HCT116 (cell line): ENCODE measurements around the gene MTPN. TPM values are rescaled to one million over a fixed set of nuclear protein-coding genes. Genes with fewer than 3 reads are reported as not detected.

Source experiments
- ATAC-seq: fragments of 200-7000 bp; cut with Tn5 transposase; 2 replicates; pipeline ENCODE4 v1.9.1; 2020; ENCODE audit warnings: mild to moderate bottlenecking, moderate library complexity
- BruUV-seq: library from RNA; stranded (reverse); fragments of 400-500 nt; replicated peaks from 2 replicates; lab custom pipeline; 2021; lab: Mats Ljungman, UMichigan
- CTCF ChIA-PET: fragments of 300-600 bp; sonication (Branson Sonifier 250); formaldehyde crosslinking; loops from one replicate; lab custom pipeline; 2021; ENCODE audit warnings: antibody characterized with exemption; lab: Charles Lee
- POLR2A ChIA-PET: fragments of 300-600, 350-600 bp; sonication (Branson Sonifier 250); formaldehyde crosslinking; loops from one replicate; lab custom pipeline; 2021; ENCODE audit warnings: antibody characterized with exemption; lab: Charles Lee
- RAD21 ChIA-PET, 2 experiments: fragments of 300-600 bp; sonication (Branson Sonifier 250); formaldehyde crosslinking; loops; one replicate each; lab custom pipeline; 2023; ENCODE audit warnings: low total read pairs in 2 of 2; ENCODE audit not compliant: uncharacterized antibody in 2 of 2, unreplicated experiment in 2 of 2, low non-redundant PET in 1 of 2; lab: Charles Lee
- DNase-seq: peaks from one replicate; pipeline ENCODE4 v3.0.0-alpha.2; 2010; ENCODE audit warnings: low read depth, low spot score
- H2AFZ ChIP-seq: fragments of 200-600 bp; shearing (Covaris generic), sonication (generic); 2 replicates; pipeline ENCODE4 v1.6.1; 2017; ENCODE audit warnings: low read depth, mixed run types, mixed read lengths, antibody characterized with exemption, low read length; ENCODE audit not compliant: poor library complexity, severe bottlenecking
- H3K27ac ChIP-seq: 2 replicates; pipeline ENCODE4 v1.5.1; 2012; ENCODE audit warnings: low read depth, low read length
- H3K27me3 ChIP-seq: fragments of 200-600 bp; sonication (generic); 2 replicates; pipeline ENCODE4 v1.6.1; 2016; ENCODE audit warnings: mixed run types, low read length, mixed read lengths; ENCODE audit not compliant: insufficient read depth
- H3K36me3 ChIP-seq, 2 experiments: fragments of 200-500 bp in 1 of 2; fragments of 200-600 bp in 1 of 2; sonication (Bioruptor generic) in 1 of 2; sonication (generic) in 1 of 2; 2 replicates each; pipeline versions ENCODE4 v1.5.1 to v1.6.1; 2014 to 2016; ENCODE audit warnings: low read length in 2 of 2, inconsistent platforms in 1 of 2, mixed read lengths in 1 of 2, mixed run types in 1 of 2; ENCODE audit not compliant: insufficient read depth in 2 of 2, control insufficient read depth in 1 of 2
- H3K4me1 ChIP-seq, 2 experiments: fragments of 200-600 bp in 1 of 2; sonication (generic) in 1 of 2; 2 replicates each; pipeline versions ENCODE4 v1.5.1 to v1.6.1; 2012 to 2017; ENCODE audit warnings: low read length in 2 of 2, inconsistent platforms in 1 of 2, mild to moderate bottlenecking in 1 of 2, mixed read lengths in 1 of 2, mixed run types in 1 of 2, moderate library complexity in 1 of 2; ENCODE audit not compliant: insufficient read depth in 2 of 2, control insufficient read depth in 1 of 2
- H3K4me2 ChIP-seq: fragments of 200-600 bp; sonication (generic); 2 replicates; pipeline ENCODE4 v1.6.1; 2017; ENCODE audit warnings: mixed run types, low read length, mixed read lengths
- H3K4me3 ChIP-seq, 2 experiments: fragments of 200-600 bp in 1 of 2; sonication (generic) in 1 of 2; replicated peaks in 1 of 2; 2 replicates each; pipeline ENCODE4 v1.5.1; 2011 to 2016; ENCODE audit warnings: low read length in 2 of 2, control low read depth in 1 of 2, low read depth in 1 of 2, mild to moderate bottlenecking in 1 of 2, mixed read lengths in 1 of 2, mixed run types in 1 of 2
- H3K79me2 ChIP-seq: fragments of 200-600 bp; sonication (generic); 2 replicates; pipeline ENCODE4 v1.6.1; 2017; ENCODE audit warnings: mild to moderate bottlenecking, mixed run types, low read length, moderate library complexity, mixed read lengths; ENCODE audit not compliant: insufficient read depth
- H3K9ac ChIP-seq: fragments of 200-600 bp; sonication (generic); 2 replicates; pipeline ENCODE4 v1.6.1; 2016; ENCODE audit warnings: low read length, mixed read lengths
- H3K9me2 ChIP-seq: fragments of 200-600 bp; sonication (generic), shearing (Covaris generic); 2 replicates; pipeline ENCODE4 v1.6.1; 2017; ENCODE audit warnings: mixed run types, mild to moderate bottlenecking, moderate library complexity; ENCODE audit not compliant: insufficient read depth
- H3K9me3 ChIP-seq, 2 experiments: fragments of 200-500 bp in 1 of 2; fragments of 200-600 bp in 1 of 2; sonication (Bioruptor generic) in 1 of 2; sonication (generic) in 1 of 2; 2 replicates each; pipeline ENCODE4 v1.6.1; 2014 to 2017; ENCODE audit warnings: low read length in 2 of 2, mixed read lengths in 2 of 2, inconsistent platforms in 1 of 2, low read depth in 1 of 2, mild to moderate bottlenecking in 1 of 2, mixed run types in 1 of 2, moderate library complexity in 1 of 2; ENCODE audit not compliant: control insufficient read depth in 1 of 2, insufficient read depth in 1 of 2
- H4K20me1 ChIP-seq: fragments of 200-600 bp; sonication (generic), shearing (Covaris generic); 2 replicates; pipeline ENCODE4 v1.6.1; 2017; ENCODE audit warnings: mixed run types, mild to moderate bottlenecking, moderate library complexity; ENCODE audit not compliant: insufficient read depth
- CBX3 ChIP-seq: IDR thresholded peaks from 2 replicates; pipeline ENCODE4 v1.6.1; 2012; ENCODE audit warnings: low read depth
- EZH2 ChIP-seq: fragments of 200-600 bp; sonication (generic); IDR thresholded peaks from 2 replicates; pipeline ENCODE4 v1.6.1; 2017; ENCODE audit warnings: antibody characterized with exemption, mixed run types
- FOSL1 ChIP-seq: IDR thresholded peaks from 2 replicates; pipeline ENCODE4 v1.6.1; 2012; ENCODE audit warnings: low read depth
- MAX ChIP-seq: IDR thresholded peaks from 2 replicates; pipeline ENCODE4 v1.6.1; 2012
- REST ChIP-seq: IDR thresholded peaks from 2 replicates; pipeline ENCODE4 v1.6.1; 2012; ENCODE audit warnings: low read depth
- YY1 ChIP-seq: IDR thresholded peaks from 2 replicates; pipeline ENCODE4 v1.6.1; 2011; ENCODE audit warnings: low read length, low read depth, moderate library complexity, mild to moderate bottlenecking; ENCODE audit not compliant: insufficient replicate concordance; ENCODE audit errors: extremely low read depth
- ZBTB33 ChIP-seq: IDR thresholded peaks from 2 replicates; pipeline ENCODE4 v1.6.1; 2011; ENCODE audit warnings: mild to moderate bottlenecking, low read length, moderate library complexity; ENCODE audit not compliant: insufficient replicate concordance; ENCODE audit errors: extremely low read depth
- ZNF274 ChIP-seq: fragments of 200-500 bp; sonication (Bioruptor generic); IDR thresholded peaks from 2 replicates; pipeline ENCODE4 v1.6.1; 2014; ENCODE audit warnings: mild to moderate bottlenecking, low read depth, low read length, inconsistent platforms
- intact Hi-C: fragments of 100-400 bp; cut with micrococcal nuclease; formaldehyde crosslinking; loops from 2 replicates; pipeline ENCODE4 v1.10.0; 2022
- total RNA-seq: library from RNA; stranded (reverse); gene quantifications from one replicate; pipeline ENCODE4 v1.2.1, GENCODE V29; 2021; ENCODE audit not compliant: unreplicated experiment

The MTPN gene
- total RNA-seq, 1 experiment from 2014 or later: 152 TPM

- CTCF ChIA-PET: no interaction called here
- RAD21 ChIA-PET: no interaction called here
- no TSS peak for BruUV-seq
- Histone ChIP-seq H3K79me2 (no peaks in the 10 kb centered on the region), H3K27me3 (no peaks in the 10 kb centered on the region), H3K4me1 (no peaks in the 10 kb centered on the region), H3K4me3 (no peak overlapping the region), H2AFZ (no peak overlapping the region), H3K9ac (no peak overlapping the region), H3K4me2 (no peak overlapping the region), H3K9me2 (no peaks in the 10 kb centered on the region), H3K36me3 (no peaks in the 10 kb centered on the region), H3K27ac (no peak overlapping the region), H4K20me1 (no peaks in the 10 kb centered on the region), H3K9me3 (no peaks in the 10 kb centered on the region)
- DNase-seq: no peak
- TF ChIP-seq REST (no peak), MAX (no peak), ZBTB33 (no peak), ZNF274 (no peak), YY1 (no peak), FOSL1 (no peak), CBX3 (no peak), EZH2 (no peak)
- POLR2A ChIA-PET: no interaction called here
- no peak for ATAC-seq
- intact Hi-C loops: no loop called here
Observed at GRCh38 chr7:135998081-135998480, 20.9 kb upstream of the MTPN start.
